C4-2B (cell line): ENCODE data around the gene RAB11FIP5.

Source experiments
- H3K27ac ChIP-seq: fragments of 450-650 bp; 2 replicates; pipeline ENCODE4 v1.5.1; 2017
- ZFX ChIP-seq: fragments of 450-650 bp; IDR thresholded peaks from 2 replicates; pipeline ENCODE4 v1.6.1; 2017
- TF ChIP-seq, protein P1 (sequence below): fragments of 450-650 bp; conservative IDR thresholded peaks from 2 replicates; pipeline ENCODE4 v1.5.1; 2017; ENCODE audit warnings: mild to moderate bottlenecking

The RAB11FIP5 gene

DNA sequence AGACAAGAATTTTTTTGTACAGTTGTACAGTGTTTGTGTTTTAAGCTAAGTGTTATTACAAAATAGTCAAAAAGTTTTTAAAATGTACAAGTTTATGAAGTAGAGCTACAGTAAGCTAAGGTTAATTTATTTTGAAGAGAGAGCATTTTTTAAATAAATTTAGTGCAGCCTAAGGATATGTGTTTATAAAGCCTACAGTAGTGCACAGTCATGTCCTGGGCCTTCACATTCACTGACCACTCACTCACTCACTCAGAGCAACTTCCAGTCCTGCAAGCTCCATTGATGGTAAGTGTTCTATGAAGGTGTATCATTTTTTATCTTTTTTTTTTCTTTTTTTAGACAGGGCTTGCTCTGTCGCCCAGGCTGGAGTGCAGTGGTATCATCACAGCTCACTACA, 85.4 kb downstream of the RAB11FIP5 start:
- TF ChIP-seq, protein P1, sequence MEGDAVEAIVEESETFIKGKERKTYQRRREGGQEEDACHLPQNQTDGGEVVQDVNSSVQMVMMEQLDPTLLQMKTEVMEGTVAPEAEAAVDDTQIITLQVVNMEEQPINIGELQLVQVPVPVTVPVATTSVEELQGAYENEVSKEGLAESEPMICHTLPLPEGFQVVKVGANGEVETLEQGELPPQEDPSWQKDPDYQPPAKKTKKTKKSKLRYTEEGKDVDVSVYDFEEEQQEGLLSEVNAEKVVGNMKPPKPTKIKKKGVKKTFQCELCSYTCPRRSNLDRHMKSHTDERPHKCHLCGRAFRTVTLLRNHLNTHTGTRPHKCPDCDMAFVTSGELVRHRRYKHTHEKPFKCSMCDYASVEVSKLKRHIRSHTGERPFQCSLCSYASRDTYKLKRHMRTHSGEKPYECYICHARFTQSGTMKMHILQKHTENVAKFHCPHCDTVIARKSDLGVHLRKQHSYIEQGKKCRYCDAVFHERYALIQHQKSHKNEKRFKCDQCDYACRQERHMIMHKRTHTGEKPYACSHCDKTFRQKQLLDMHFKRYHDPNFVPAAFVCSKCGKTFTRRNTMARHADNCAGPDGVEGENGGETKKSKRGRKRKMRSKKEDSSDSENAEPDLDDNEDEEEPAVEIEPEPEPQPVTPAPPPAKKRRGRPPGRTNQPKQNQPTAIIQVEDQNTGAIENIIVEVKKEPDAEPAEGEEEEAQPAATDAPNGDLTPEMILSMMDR = no peak
- TF ChIP-seq ZFX = no peak
- no peak overlapping the region for H3K27ac ChIP-seq

DNA sequence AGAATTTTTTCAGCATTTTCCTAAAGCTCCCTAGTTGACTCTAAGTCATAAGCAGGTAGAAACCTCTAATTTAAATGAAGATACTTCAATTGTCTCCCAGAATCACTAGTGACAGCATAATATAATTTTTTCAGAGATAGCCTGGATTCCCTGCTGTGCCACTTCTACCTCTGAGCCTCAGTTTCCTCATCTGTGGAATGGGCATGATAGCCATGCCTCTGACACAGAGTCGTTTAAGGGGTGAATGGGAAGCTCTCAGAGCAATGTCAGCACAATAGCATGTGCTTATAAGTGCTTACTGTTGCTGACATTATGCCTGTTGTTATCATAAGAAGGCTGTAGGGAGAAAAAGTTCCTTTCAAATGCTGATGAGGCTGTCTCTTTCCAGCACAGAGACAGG, 89.3 kb downstream of the RAB11FIP5 start:
- H3K27ac ChIP-seq = no peak overlapping the region

More for the DNA sequence above, 89.3 kb downstream of the RAB11FIP5 start:
- no peak for TF ChIP-seq ZFX
- TF ChIP-seq, protein P1 = no peak
